ENCODE measurements around the gene NUTF2.

The NUTF2 gene

GRCh38 chr16:67865318-67865717, 18.6 kb downstream of the NUTF2 start:
- peak; percentile 23 for DNase-seq

- DNase-seq, result no peak
These were observed 21.6 kb downstream of the NUTF2 start for GRCh38 chr16:67868290-67868689.

- no peak for DNase-seq
These were observed 22.9 kb downstream of the NUTF2 start for GRCh38 chr16:67869653-67870052.

DNA sequence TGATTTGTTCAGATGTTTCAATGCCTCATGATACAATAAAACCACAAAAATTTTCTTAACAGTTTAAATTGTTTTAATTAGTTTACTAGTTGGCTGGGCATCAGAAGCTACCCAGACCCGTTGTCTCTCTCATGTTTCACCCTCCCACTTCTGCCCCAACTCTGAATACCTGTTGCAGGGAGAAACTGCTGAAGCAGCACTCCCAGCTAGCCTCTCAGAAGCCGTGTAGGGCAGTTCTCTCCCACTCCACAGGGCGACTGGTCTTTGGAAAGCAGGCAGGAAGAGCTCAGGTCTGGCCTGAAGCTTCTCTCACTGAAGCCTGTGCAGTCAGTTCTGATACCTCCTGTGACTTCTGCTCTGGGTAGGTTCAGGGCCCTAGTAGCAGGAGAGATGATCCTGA, 24.5 kb downstream of the NUTF2 start:
- no peak for DNase-seq

DNA sequence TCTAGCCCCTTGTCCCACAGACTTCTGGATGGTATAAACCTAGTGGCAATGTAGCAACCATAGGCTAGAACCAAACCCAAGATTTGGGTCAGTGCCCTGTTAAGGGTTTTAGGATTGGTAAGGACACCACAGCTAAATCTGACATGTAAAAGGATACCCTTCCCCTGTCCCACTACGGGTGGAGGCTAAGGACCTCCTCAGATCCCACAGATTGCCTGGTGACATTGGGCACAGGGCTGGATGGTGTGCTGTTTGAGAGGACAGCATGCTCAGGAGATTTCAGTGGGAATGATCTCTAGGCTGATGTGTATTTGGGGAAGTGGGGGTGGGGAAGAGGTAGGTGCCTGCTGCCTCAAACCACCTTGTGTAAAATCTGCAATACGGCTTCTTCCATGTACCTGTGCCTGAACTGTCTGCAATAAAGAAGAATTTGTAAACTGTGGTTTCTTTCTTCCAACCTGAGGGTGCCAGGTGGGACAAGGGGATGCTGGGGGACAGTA, 25.4 kb downstream of the NUTF2 start:
- no peak for DNase-seq

GRCh38 chr16:67872631-67873434, 26.1 kb downstream of the NUTF2 start, which contains the start of gene EDC4:
TSS of gene EDC4 (plus strand) at chr16:67873052. CDS start at chr16:67873262, 210 bp downstream.
- DNase-seq, result peak; percentile 90

DNA sequence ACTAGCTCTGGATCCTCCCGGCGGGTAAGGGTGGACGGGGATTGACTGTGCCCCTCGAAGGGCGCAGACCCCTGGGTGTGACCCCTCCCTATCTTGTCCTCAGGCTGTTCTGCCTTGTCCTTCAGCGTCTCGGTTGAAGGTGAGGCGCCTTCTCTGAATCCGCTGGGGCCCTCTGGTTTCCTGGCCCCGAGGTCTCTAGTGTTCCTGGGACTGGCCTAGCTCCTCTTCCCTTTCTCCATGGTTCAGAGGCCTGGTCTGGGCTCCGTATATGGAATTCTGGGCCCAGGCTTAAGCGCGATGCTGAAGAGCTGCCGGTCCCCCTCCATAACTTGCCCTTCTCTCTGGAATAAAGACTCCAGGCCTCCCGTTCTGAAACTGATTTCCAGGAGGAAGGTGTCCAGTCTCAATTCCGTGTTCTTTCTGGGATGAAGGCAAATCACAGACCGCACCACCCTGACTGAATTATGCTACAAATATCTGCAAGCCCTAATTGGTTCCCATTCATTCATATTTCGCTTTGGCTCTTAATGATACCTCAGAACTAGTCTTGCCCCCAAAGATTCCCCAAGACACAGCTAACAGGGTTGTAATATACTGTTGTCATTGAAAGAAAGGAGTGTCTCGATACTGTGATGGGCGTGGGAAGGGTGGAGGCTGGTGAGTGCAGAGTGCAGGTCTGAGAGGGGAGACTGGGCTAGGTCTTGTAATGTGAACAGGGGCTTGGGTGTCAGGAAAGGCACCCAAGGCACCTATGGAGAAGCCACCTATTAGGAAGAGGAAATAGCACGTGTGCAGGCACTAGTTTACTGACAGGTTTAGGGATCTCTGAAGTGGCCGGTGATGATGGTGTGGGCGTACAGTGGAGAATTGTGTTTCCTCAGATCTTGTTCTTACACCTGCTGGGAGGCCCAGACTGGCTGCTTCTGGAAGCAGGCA, 27.0 kb downstream of the NUTF2 start:
- DNase-seq, result peak; percentile 33

DNA sequence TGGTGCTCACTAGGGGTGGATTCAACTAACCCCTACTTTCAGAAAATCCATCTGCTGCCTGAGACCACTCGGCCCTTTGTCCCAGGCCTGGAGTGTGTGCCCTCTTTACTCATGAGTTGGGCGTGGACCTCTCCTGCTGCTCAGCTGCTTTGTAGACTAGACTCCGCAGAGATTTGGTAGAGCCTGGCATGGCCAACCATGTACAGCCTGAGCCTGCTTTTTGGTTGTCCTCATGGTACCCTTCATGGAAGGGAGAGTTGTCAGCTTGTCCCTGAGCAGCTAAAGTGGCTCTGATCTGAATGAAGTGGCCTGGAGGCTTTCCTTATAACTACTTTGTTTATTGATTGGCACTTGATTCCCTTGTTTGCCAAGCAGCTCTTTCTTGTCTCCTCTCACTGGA, 27.6 kb downstream of the NUTF2 start:
- DNase-seq, result no peak

GRCh38 chr16:67877064-67877463, 30.3 kb downstream of the NUTF2 start:
- DNase-seq, result no peak

GRCh38 chr16:67878232-67878631, 31.5 kb downstream of the NUTF2 start:
- DNase-seq, result no peak

- DNase-seq, result no peak
These were observed 32.1 kb downstream of the NUTF2 start for GRCh38 chr16:67878846-67879245.

DNA sequence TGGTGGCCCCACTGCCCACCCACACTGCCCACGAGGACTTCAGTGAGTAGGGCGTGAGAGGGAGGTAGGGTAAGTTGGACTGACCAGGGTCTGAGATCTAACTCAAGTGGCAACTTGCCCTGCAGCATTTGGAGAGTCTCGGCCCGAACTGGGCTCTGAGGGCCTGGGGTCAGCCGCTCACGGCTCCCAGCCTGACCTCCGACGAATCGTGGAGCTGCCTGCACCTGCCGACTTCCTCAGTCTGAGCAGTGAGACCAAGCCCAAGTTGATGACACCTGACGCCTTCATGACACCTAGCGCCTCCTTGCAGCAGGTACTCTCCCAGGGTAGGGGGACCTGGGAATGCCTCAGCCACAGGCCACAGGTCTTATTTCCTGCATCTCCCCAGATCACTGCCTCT, 32.7 kb downstream of the NUTF2 start:
- DNase-seq, result no peak

DNA sequence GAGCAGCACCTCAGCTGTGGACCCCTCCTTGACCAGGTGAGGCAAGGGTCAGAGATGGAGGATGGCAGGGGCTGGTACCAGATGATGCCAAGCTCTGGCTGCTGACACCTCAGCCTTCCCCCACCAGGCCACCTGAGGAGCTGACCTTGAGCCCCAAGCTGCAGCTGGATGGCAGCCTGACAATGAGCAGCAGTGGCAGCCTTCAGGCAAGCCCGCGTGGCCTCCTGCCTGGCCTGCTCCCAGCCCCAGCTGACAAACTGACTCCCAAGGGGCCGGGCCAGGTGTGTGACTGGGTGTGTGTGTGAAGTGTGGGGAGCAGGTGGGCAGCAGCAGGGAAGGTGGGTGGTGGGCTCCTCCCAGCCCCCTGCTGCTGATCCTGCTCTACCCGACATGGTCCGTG, 33.2 kb downstream of the NUTF2 start:
- no peak for DNase-seq

DNA sequence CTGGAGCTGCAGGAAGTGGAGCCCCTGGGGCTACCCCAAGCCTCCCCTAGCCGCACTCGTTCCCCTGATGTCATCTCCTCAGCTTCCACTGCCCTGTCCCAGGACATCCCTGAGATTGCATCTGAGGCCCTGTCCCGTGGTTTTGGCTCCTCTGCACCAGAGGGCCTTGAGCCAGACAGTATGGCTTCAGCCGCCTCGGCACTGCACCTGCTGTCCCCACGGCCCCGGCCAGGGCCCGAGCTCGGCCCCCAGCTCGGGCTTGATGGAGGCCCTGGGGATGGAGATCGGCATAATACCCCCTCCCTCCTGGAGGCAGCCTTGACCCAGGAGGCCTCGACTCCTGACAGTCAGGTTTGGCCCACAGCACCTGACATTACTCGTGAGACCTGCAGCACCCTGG, 33.9 kb downstream of the NUTF2 start:
- DNase-seq, result no peak

DNA sequence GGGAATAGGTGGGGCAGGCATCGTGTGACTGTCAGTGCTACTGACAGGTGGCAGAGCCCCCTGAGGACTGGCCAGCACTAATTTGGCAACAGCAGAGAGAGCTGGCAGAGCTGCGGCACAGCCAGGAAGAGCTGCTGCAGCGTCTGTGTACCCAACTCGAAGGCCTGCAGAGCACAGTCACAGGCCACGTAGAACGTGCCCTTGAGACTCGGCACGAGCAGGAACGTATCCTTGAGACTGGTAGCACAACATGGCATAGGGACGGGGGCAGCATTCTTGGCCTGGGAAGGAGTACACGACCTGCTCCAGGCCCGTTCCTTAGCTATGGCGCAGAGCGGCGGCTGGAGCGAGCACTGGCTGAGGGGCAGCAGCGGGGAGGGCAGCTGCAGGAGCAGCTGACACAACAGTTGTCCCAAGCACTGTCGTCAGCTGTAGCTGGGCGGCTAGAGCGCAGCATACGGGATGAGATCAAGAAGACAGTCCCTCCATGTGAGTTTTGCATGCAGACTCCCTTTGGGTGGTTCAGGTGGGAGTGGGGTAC, 35.0 kb downstream of the NUTF2 start:
- no peak for DNase-seq

- DNase-seq, result no peak
These were observed 35.8 kb downstream of the NUTF2 start for GRCh38 chr16:67882374-67883145.

DNA sequence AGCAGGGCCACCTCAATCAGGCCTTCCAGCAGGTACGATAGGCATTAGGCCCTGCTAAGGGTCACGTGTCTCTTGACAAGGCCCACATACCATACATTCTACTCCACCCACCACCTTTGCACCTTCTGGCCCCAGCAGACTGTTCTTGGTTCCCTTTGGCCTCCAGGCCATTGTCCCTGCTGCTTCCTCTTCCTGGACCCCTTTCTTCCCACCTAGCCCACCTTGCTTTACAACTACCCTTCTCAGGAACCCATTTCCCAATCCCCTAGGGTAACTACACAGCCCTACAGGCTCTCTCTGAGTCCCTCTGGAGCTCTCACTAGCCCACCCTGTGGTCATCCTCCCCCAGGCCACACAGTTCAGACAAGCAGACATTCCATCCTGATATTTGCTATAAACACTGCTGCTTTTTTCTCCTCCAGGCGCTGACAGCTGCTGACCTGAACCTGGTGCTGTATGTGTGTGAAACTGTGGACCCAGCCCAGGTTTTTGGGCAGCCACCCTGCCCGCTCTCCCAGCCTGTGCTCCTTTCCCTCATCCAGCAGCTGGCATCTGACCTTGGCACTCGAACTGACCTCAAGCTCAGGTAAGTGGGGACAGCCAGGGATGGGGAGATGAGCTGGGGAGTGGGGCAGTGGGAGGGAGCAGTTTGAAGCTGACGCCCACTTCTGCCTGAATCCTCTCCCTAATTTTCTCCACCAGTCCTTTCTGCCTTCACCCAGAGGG, 36.6 kb downstream of the NUTF2 start:
- no peak for DNase-seq

DNA sequence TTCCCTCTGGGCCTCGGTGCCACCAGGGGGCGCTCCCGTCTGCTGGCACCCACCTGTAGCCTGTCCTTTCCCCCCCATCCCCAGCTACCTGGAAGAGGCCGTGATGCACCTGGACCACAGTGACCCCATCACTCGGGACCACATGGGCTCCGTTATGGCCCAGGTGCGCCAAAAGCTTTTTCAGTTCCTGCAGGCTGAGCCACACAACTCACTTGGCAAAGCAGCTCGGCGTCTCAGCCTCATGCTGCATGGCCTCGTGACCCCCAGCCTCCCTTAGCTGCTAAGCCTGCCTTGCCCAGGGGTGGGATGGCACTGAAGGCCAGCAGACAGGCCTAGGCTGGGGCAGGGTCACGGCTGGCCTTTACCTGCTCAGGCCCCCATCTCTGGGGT, 37.1 kb downstream of the NUTF2 start:
- peak; percentile 78 for DNase-seq

- DNase-seq, result no peak
These were observed 38.0 kb downstream of the NUTF2 start, which contains the start of gene NRN1L for GRCh38 chr16:67884684-67885083. TSS of gene NRN1L (plus strand) at chr16:67884885. CDS start at chr16:67884904, 19 bp downstream.

DNA sequence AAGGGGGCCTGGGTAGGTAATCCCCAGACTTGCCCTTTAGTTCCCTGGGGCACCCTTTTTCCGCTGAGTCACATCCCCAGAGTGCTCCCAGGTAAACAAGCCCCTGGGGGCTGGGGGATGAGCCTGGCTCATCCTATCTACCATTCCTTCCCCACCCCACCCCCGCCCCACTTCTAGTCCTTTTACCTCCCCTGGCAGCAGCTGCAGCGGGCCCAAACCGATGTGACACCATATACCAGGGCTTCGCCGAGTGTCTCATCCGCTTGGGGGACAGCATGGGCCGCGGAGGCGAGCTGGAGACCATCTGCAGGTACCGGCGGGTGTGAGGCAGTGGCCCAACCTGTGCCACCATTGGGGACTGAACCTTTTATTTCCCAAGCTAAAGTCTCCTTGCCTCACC, 38.8 kb downstream of the NUTF2 start:
- DNase-seq, result no peak

- no peak for DNase-seq
These were observed 39.2 kb downstream of the NUTF2 start for GRCh38 chr16:67885976-67886375.

DNA sequence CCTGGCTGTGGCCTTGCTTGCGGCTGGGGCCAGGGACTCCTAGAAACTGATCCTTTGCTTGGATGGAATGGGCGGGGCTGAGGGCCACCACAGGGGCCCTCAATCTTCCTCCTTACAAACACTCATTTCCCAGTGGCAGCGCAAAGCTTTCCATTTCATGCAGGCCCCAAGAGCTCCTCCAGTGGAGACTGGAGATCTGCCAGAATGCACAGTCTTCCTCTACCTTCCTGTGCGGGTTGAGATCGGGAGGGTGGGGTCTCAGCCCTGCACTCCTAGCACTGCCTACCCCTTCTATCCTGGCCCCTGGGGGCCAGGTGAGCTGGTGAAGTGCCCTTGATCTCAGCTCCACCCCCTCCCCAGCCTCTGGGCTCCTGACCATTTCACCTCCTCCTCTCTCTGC, 39.7 kb downstream of the NUTF2 start:
- DNase-seq, result no peak
